Nephron (organoid): ENCODE data around the gene GOPC.

Experiments used
- H3K27ac Mint-ChIP-seq, 3 experiments: 2 replicates each; pipeline ENCODE4 v1.8.0; 2020; ENCODE audit warnings: mixed read lengths in 3 of 3, mild to moderate bottlenecking in 2 of 3, moderate library complexity in 1 of 3
- H3K27me3 Mint-ChIP-seq: 2 replicates; pipeline ENCODE4 v1.8.0; 2021; ENCODE audit warnings: low read depth, mild to moderate bottlenecking, moderate library complexity, mixed read lengths
- H3K36me3 Mint-ChIP-seq: 2 replicates; pipeline ENCODE4 v1.8.0; 2020; ENCODE audit warnings: low read depth, mixed read lengths
- H3K4me1 Mint-ChIP-seq: 2 replicates; pipeline ENCODE4 v1.8.0; 2020; ENCODE audit warnings: mixed read lengths
- H3K4me3 Mint-ChIP-seq, 3 experiments: 2 replicates each; pipeline ENCODE4 v1.8.0; 2020; ENCODE audit warnings: mild to moderate bottlenecking in 3 of 3, mixed read lengths in 3 of 3, moderate library complexity in 2 of 3
- H3K9me3 Mint-ChIP-seq: 2 replicates; pipeline ENCODE4 v1.8.0; 2020; ENCODE audit warnings: mixed read lengths
- CTCF ChIP-seq, 3 experiments: fragments of 200-600 bp; sonication (generic); IDR thresholded peaks; one replicate each; pipeline ENCODE4 v1.5.0; 2021; ENCODE audit warnings: antibody characterized with exemption in 3 of 3; ENCODE audit not compliant: unreplicated experiment in 3 of 3

GOPC gene

GRCh38 chr6:117613920-117614560 is 11.7 kb upstream of the GOPC start:
- H3K9me3 Mint-ChIP-seq, result no peaks in the 10 kb centered on the region
- no peak overlapping the region for H3K4me3 Mint-ChIP-seq
- H3K4me1 Mint-ChIP-seq, result no peaks in the 10 kb centered on the region
- no peak overlapping the region for H3K27ac Mint-ChIP-seq
- no peak for TF ChIP-seq CTCF (IDR thresholded peaks at IDR 0.05; ENCODE audit: unreplicated experiment in 3 of 3)
- peaks cover 4% of the 10 kb centered on the region for H3K27me3 Mint-ChIP-seq
- no peaks in the 10 kb centered on the region for H3K36me3 Mint-ChIP-seq

- no peaks in the 10 kb centered on the region for H3K27me3 Mint-ChIP-seq
- no peaks in the 10 kb centered on the region for H3K36me3 Mint-ChIP-seq
- no peak for TF ChIP-seq CTCF (IDR thresholded peaks at IDR 0.05; ENCODE audit: unreplicated experiment in 3 of 3)
- H3K27ac Mint-ChIP-seq, result no peak overlapping the region
- no peaks in the 10 kb centered on the region for H3K4me1 Mint-ChIP-seq
- H3K4me3 Mint-ChIP-seq, result no peak overlapping the region
- no peaks in the 10 kb centered on the region for H3K9me3 Mint-ChIP-seq
Measured at GRCh38 chr6:117607511-117607910, 5.2 kb upstream of the GOPC start.

GRCh38 chr6:117605169-117605826 is 3.0 kb upstream of the GOPC start:
- H3K4me3 Mint-ChIP-seq, result peak overlapping the region; percentile 57 to 73 (median 58)
- H3K27ac Mint-ChIP-seq, result peak overlapping the region in 2 of 3 experiments; percentile 59 to 77
- no peaks in the 10 kb centered on the region for H3K27me3 Mint-ChIP-seq
- H3K4me1 Mint-ChIP-seq, result peaks cover 11% of the 10 kb centered on the region
- H3K9me3 Mint-ChIP-seq, result no peaks in the 10 kb centered on the region
- TF ChIP-seq CTCF (IDR thresholded peaks at IDR 0.05; ENCODE audit: unreplicated experiment in 3 of 3), result peak; percentile 73 to 78 (median 74)
- peaks cover 4% of the 10 kb centered on the region for H3K36me3 Mint-ChIP-seq

- Mint-ChIP-seq H3K4me3 (no peak overlapping the region), H3K27ac (peak overlapping the region in 1 of 3 experiments; percentile 55), H3K27me3 (no peaks in the 10 kb centered on the region), H3K36me3 (peaks cover 16% of the 10 kb centered on the region), H3K9me3 (no peaks in the 10 kb centered on the region), H3K4me1 (peaks cover 22% of the 10 kb centered on the region)
- TF ChIP-seq CTCF (IDR thresholded peaks at IDR 0.05; ENCODE audit: unreplicated experiment in 3 of 3), result no peak
Measured at GRCh38 chr6:117603821-117604220, 1.5 kb upstream of the GOPC start.

GRCh38 chr6:117602899-117603588 is 733 bp upstream of the GOPC start:
- Mint-ChIP-seq H3K36me3 (peaks cover 16% of the 10 kb centered on the region), H3K27ac (peak overlapping the region; percentile 97 to 100 (median 99)), H3K4me3 (peak overlapping the region; percentile 93 to 100 (median 97)), H3K4me1 (peaks cover 26% of the 10 kb centered on the region), H3K9me3 (no peaks in the 10 kb centered on the region), H3K27me3 (no peaks in the 10 kb centered on the region)
- TF ChIP-seq CTCF (IDR thresholded peaks at IDR 0.05; ENCODE audit: unreplicated experiment in 3 of 3), result no peak
